ENCODE measurements around the gene P2RX5.

The P2RX5 gene

GRCh38 chr17:3689262-3690093 is 6.5 kb downstream of the P2RX5 start:
- no peak overlapping the region for H3K4me3 ChIP-seq (ENCODE audit: low read depth, low read length)
- TF ChIP-seq CTCF (IDR thresholded peaks at IDR 0.05; ENCODE audit: borderline replicate concordance, insufficient read depth, low read depth, low read length): no peak

- no peak for TF ChIP-seq CTCF (IDR thresholded peaks at IDR 0.05; ENCODE audit: borderline replicate concordance, insufficient read depth, low read depth, low read length)
- H3K4me3 ChIP-seq (ENCODE audit: low read depth, low read length): no peak overlapping the region
These were observed 7.1 kb downstream of the P2RX5 start for GRCh38 chr17:3688852-3689261.

GRCh38 chr17:3688027-3688553 is 7.9 kb downstream of the P2RX5 start:
- no peak for TF ChIP-seq CTCF (IDR thresholded peaks at IDR 0.05; ENCODE audit: borderline replicate concordance, insufficient read depth, low read depth, low read length)
- H3K4me3 ChIP-seq (ENCODE audit: low read depth, low read length): no peak overlapping the region

DNA sequence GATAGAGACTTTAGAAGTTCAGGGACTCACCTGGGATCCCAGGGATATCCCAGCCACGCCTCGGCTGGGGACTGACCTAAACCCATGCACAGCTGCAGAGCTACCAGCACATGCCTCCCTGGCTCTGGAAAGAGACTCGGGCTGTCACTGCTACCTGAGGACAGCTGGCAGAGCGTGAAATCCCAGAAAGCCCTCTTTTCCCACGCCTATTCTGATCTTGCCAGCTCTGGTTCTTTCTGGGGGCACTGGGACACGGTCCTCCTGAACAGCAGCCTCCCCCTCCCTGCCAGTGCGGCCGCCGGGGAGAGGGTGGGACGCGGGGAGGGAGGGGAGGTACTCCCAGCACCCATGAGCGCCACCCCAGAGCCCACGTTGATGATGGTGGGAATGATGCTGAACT is 10.8 kb downstream of the P2RX5 start:
- TF ChIP-seq CTCF (IDR thresholded peaks at IDR 0.05; ENCODE audit: borderline replicate concordance, insufficient read depth, low read depth, low read length): no peak
- no peak overlapping the region for H3K4me3 ChIP-seq (ENCODE audit: low read depth, low read length)

DNA sequence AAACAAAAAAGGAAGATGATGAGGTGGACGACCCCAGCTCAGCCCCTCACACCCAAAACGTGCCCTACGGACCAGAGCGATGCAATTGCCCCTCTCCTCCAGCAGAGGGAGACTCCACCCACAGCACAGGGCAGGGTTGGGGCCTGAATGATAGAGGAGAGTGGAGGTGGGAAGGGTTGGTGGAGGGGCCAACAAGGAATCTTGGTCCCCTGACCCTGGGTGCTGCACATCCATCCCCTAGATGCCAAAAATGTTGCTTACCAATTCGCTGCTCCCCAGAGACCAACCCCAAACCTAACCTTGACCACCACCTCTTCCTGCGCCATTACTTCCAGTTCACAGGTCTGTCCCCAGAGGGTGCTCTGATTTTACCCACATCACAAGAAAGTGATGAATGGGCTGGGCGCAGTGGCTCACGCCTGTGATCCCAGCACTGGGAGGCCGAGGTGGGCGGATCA is 12.9 kb downstream of the P2RX5 start:
- no peak overlapping the region for H3K4me3 ChIP-seq (ENCODE audit: low read depth, low read length)
- peak; percentile 98 for TF ChIP-seq CTCF (IDR thresholded peaks at IDR 0.05; ENCODE audit: borderline replicate concordance, insufficient read depth, low read depth, low read length)

GRCh38 chr17:3682033-3682432 is 13.9 kb downstream of the P2RX5 start:
- TF ChIP-seq CTCF (IDR thresholded peaks at IDR 0.05; ENCODE audit: borderline replicate concordance, insufficient read depth, low read depth, low read length): no peak
- no peak overlapping the region for H3K4me3 ChIP-seq (ENCODE audit: low read depth, low read length)

- no peak for TF ChIP-seq CTCF (IDR thresholded peaks at IDR 0.05; ENCODE audit: borderline replicate concordance, insufficient read depth, low read depth, low read length)
- no peak overlapping the region for H3K4me3 ChIP-seq (ENCODE audit: low read depth, low read length)
These were observed 14.4 kb downstream of the P2RX5 start for GRCh38 chr17:3681565-3681964.

Measured in GM12875 (cell line).